NCI-H1092 (cell line): ENCODE measurements around the gene BTG4.

Experiments used
- DNase-seq: peaks from one replicate; lab custom pipeline; 2025; lab: John Stamatoyannopoulos, UW

Gene BTG4

DNA sequence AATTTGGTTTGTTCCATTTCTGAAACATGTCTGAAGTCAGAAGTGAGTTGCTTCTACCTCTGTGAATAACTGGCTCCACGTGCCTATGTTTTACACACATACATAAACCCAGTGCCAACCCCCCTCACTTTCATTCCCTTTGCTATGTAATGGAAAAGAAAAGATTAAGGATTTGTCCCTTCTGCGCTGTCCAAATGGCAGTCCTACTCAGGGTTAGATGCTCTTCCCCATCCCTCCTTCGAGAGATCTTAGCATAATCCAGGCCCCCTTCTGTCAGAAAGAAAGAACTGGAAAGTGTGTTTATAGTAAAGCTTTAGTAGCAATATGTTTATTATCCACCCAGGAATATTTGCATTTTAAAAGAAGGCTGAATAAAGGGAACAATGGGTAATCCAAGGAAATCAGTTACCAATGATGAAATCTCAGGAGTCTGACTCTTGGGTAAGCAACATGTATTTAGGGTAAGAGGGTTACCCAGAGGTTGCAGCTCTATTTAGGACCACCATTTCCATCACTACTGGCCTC lies 25.2 kb upstream of the BTG4 start:
- DNase-seq: no peak

DNA sequence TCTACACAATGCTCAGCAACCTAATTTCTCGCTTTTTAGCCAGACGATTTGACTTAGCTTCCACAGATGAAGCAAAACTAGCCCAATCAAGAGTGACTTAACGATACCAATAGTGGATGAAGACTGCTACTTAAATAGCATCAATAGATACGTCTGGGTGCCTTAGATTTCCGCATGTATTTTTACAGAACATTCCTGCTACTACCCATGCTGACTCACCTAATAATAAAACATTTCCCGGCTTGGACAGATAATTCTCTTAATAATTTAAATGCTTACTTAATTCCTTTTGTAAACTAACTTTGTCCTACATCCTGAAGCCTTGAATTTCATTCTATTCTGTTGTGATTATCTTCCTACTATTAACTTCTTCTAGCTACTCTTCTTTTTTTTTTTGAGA lies 23.1 kb upstream of the BTG4 start:
- DNase-seq: no peak

DNA sequence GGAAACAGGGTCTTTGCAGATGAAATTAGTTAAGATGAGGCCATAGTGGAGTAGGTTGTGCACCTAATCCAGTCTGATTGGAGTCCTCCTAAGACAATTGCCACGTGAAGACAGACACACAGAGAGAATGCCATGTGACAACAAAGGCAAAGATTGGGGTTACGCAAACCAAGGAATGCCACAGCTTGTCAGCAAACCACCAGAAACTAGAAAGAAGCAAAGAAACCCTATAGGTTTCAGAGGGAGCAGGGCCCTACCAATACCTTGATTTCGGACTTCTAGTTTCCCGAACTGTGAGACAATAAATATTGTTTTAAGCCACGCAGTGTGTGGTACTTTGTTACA lies 20.2 kb upstream of the BTG4 start:
- DNase-seq: no peak

DNA sequence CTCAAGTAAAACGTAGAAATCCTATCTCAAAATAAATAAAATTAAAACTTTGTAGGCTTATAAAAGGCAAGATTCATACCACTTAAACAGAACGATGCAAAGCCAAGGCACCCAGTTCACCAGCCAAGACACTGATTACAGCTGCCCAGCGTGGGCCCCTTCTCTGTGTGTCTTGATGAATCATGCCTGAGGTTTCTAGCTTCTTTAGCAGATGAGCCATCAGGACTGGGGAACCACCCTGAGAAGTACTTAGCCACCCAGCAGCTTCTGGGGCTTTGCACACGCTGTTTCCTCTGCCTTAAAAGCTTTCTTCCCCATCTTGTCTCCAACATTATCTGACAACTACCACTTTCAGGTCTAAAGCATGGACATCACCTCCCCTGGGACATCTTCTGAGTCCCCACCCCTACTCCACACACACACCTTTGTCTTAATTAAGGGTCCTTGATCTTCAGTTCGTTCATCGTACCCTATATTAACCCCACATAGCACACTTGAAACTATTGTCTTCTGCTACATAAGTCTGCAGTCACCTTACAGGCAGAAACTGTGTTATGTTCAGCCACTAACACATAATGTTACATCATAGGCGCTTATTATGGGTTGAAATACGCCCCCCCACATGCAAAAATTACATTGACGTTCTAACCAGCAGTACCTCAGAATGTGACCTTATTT lies 19.6 kb upstream of the BTG4 start:
- no peak for DNase-seq

DNA sequence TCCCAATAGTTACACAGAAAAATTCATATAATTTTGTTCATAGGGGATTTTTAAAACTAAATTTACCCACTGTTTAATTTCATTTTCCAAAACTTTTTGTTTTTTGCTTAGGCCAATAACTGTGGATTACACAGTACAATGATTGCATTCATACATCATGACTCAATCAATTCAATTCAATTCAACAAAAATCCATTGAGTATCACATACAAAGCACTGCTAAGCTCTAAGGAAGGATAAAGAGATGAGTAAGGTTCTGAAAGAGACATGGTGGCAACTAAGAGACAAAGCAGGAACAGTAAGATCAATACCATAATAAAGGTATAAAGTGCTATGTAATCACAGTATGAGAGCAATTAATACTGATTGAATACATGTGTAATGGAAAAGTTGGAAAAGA lies 18.9 kb upstream of the BTG4 start:
- DNase-seq: no peak

DNA sequence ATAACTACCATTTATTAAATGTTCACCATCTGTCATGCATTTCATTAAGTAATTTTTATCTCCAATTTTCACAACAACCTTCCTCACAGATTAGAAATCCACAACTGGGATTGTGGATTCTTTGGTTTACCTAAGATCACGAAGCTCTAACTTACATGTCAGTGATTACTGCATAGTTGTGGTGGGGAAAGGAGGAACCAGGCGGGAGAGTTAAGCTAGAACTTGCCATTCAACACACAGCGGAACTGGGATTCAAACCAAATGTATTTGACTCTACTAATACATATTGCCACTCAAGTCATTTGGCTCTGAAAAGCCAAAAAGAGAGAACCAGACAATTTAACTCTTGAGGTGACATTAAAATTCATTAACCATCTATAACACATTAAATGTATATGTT lies 17.9 kb upstream of the BTG4 start:
- no peak for DNase-seq

DNA sequence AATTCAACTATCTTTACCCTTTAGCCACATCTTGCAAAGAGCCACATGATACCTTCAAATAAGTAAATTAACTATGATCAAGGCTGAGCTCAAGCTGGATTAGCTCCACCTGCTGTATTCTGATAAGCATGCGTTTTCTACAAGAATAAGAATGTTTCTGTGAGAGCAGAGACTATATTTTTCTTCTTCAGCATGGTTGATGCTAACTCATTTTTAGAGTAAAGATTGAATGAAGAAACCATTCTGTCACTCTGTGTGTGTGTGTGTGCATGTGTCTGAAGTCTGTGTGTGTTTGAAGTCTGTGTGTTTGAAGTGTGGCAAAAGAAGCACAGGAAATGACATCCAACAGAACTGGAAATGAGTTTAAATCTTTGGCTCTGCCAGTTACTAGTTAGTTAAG lies 16.4 kb upstream of the BTG4 start:
- DNase-seq: no peak

DNA sequence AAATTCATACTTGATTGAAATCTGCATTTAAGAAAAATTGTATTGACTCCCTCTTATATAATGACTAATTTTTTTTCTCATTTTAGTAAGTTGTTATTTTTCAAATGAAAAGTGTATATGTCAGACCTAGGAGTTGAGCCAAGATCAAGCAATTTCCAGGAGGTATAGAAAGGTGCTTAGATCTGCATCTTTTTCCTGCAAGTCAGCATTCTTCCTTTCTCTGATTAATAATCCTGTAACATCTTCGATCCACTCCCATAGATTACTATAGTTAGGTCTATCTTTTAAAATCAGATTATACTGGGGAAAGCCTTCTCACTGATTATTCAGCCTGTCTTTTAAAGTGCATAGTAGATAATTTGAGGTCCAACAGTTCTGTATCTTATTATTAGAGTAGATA lies 15.1 kb upstream of the BTG4 start:
- no peak for DNase-seq

DNA sequence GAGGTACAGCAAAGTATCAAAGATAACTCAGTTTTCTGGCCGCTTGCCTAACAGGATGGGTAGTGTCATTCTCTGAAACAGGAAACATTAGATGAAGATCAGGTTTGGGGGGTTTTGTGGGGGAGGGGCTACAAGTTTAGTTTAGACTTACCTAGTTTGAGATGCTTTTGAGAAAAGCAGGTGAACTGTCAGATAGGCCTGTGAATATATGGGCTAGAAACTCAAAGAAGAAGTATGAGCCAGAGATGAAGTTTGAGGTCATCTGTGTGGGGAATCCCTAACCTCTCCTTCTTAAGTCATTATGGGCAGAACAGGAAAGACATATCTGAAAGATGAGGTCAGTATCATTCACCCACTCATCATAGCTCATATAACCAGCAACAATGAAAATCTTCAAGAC lies 14.3 kb upstream of the BTG4 start:
- no peak for DNase-seq

DNA sequence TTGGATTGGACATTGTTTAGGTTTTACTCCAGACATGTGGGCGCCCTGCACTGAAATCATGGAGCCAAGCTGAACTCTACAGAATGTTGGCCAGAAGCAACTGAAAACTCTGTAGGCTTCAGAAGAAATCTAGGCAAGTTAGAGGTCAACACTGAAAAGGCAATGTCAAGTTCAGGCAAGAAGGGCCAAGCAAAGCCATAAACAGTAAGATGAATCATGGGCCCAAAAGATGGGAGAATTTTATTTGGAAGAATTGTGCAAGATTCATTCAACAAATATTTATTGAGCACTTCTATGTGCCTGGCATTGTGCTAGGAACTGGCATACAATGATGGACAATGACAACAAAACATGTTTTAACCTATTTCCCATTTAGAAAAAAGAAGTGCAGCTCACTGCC lies 13.3 kb upstream of the BTG4 start:
- DNase-seq: no peak

DNA sequence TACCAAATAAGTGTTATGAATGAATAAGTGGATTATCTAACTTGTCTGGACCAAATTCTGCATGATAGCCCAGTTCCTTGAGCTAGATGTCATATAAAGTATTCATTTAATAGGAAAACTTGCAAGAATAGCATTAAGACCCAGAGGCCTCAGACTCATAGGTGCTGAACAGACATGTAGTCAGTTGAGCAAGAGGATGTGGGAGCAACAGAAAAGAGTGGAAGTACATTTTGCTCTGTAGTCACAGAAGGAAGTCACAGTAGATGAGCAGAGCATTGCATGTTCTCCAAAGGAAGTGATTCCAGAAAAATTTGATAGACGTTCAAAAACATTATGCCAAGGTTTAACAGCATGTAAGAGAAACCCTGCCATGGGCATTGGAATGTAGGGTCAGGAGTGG lies 11.9 kb upstream of the BTG4 start:
- DNase-seq: no peak

DNA sequence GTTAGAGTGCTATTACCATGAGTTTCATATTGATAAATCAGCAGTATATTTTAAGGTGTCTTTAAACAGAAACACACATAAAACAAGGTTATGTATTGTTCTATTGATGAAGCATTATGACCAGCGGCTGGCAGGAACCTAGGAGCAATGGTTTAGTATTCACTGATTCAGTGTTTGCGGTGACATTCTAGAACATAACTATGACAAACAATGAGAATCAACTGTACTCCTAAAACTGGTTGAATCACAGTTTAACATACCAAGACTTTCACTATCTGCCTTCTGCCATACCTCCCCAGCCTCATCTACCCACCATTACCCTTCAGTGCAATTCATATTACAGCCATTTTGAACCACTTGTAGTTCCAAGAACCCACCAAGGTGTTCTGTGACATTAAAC lies 11.2 kb upstream of the BTG4 start:
- DNase-seq: no peak

DNA sequence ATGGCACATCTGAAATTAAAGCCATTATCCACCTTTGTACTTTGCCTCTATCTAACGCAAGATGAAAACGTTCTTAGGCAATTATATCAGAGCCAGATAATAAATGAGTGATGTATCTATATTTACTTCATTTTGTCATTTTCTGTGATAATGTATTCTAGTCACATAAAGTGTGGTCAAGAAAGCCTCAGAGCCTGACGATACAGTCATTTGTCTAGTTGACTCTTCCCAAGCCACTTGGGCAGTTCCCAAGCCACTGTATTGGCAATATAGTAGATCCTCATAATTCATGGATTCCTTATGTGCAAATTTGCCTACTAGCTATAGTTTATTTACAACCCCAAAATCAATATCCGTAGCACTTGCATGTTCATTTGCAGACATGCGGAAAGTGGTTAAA lies 10.2 kb upstream of the BTG4 start:
- DNase-seq: no peak

DNA sequence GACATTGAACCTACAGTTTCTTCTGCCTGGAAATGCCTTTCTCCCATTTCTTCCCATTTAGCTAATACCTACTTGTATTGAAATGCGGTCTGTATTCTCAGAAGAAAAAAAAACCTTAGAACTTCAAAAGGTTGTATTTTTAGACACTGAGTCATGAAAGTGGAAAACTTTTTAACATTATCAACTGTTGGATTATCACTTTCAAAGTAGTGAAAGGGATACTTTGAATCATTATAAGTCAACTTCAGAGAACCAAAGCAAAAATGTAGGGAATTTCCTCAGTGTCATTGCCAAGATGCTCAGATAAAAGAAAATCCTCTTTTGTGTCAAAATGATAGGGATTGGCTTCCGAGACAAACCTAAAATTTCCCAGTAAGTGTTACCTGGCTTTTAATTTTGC lies 8.9 kb upstream of the BTG4 start:
- no peak for DNase-seq

DNA sequence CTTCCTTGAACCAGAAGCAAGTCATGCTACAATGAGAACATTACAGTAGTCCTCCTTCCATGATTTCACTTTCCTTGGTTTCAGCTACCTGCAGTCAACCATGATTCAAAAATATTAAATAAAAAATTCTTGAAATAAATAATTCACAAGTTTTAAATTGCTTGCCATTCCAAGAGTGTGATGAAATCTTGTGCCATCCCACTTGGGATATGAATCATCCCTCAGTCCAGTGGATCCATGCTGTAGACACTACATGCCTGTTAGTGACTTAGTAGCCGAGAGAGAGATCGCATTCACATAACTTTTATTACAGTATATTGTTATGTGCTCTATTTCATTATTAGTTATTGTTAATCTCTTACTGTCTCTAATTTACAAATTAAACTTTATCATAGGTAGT lies 8.4 kb upstream of the BTG4 start:
- DNase-seq: no peak

DNA sequence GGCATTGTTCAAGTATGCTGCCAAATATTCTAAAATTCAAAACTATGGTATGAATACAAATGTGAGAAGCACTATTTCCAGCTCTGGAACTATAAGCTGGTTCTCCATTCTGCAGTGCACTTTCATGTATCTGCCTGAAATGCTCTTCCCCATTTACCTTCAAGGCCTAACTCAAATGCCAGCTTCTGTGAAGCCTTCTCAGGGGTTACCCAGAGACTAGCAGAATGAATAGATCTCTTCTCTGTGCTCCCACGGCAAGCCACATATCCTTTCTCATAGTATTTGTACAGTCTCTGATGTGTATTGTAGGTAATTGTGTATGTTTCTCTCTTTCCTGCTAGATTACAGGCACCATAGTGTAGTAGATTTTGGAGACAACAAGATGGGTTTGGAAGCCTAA lies 6.5 kb upstream of the BTG4 start:
- DNase-seq: no peak

DNA sequence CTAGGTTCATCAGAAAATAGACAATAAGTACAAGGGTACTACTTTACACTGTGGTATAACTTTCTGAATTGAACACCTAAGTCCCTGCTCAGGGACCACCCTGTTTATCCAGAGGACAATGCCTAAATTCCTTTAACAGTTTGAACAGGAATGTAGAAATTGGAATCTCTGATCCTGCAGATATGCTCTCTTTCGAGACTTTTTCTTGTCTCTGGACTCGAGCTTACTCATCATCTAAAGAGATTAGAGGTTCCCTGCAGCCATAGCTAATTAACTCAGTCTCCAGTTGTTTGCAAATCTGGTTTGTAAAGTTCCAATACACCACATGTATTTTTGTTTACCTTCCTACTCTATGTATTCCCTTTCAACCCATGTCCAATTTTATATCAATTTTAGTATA lies 3.4 kb upstream of the BTG4 start:
- no peak for DNase-seq

DNA sequence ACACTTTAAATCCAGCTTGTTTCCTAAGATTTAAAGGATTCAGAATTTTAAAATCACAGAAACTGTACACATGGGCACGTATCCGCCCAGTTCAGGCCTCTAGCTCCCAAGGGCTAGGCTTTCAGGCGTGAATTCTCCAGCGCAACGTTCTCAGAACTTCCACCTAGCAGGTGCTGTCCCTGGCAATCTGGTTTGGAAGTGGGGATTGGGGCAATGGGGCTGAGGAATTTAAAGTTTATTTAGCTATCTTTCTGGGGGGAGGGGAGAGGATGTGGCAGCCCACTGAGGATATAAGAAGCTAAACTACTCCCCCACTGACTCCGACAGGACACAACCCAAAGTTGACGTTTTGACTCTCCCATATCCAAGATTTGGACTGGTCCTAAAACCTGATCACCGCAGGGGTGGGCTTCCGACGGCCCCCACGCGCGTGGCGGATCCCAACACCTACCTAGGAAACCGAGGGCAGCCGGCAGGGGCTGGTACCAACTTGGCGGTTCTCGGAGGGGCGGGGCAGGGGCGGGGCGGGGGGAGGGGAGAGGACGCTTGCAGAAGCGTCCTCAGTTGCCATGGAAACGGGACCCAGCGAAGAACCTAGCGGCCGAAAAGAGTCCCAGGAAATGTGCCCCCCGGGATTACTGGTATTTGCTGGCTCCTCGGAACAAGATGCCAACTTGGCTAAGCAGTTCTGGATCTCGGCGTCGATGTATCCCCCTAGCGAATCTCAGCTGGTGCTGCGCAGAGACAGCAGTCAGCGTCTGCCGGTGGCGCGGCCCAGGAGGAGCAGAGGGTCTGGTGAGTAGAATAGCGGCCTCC lies 2.2 kb upstream of the BTG4 start, which contains the start of gene HOATZ:
Gene HOATZ, plus strand, starts transcription at position 563 of the 816 bp plus-strand sequence. Its CDS starts 7 bp downstream, at position 570.
- DNase-seq: no peak

DNA sequence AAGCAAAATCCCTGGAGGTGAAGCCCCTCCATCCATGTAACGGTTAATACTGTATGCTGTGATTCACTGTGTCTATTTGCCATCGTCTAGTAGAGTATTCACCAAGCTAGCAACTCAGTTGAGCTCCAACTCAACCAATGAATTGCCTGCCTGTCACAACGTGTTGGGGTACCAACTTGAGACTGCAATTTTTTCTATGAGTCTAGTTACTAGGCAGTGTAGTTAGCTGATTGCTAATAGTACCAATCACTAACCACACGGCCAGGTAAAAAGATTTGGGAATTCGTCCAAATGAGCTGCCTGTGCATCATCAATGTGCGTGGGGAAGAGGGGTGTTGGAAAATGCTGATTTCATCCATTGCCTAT lies 1.0 kb upstream of the BTG4 start:
- no peak for DNase-seq

DNA sequence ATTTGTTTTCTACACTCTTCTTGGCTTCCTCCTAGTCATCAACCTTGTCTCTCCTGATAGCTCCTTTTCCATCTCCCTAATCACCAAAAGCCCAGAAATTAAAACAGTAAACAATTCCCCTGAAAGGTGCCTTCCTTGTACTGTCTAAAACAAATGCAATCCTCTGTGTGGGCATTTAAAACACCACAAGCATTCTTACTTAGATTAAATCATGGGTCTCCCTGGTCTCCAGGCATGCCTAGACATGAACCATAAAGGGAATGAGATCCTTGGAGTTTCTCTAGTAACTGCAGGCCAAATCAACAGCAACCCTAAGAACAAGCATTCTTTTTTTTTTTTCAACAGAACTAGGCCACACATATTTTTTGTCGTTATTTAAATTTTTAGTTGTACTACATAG lies 1.9 kb downstream of the BTG4 start:
- DNase-seq: no peak

DNA sequence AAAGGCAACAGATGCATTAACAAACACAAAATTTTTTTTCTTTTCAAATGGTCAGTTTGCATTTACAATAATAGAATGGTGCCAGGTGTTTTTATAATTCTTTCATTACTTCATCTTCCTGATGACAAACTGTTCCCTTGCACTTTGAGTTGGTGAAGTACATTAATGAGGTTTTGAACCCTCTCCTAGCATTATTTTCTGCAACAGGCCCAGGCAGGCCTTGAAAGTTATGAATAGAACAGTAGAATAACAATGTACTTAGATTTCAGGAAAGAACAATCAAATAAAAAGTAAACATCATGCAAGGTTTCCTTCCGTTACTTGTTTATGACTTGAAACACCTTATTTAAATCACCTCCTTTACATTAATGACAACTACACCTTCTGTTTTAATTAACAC lies 9.6 kb downstream of the BTG4 start:
- DNase-seq: no peak

DNA sequence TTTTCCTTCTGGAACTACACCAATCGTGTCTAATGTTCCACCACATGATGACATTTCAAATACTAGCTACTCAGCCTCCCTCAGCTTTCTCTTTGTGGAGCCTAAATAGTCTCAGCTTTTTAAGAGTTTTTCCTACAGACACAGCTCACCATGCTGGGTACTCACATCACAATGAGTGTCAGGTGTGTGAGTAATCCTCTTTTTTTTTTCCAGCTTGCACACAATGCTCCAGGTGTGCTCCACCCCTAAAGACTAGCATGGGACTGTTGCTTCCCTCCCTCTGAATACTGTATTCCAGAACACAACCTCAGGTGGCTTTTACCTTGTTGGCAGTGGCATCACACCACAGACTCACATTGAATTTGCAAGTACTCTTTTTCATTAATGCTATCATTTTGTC lies 11.7 kb downstream of the BTG4 start:
- DNase-seq: no peak

DNA sequence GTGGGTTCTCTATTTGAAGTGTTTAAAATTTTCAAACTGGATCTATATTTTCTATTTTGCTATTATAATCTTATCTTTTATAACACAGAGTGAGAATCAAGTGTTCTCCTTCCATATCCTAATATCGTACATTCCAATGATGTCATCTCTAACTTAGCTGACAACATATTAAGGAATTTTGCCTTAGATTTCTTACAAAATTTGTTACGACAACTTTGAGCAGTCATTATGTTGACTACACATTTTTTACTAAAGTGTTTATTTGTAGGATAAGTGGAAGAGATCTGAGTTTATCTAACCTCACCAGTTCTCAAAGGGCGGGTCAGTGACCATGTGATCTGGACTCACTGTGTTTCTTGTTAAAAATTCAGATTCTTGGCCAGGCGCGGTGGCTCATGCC lies 12.7 kb downstream of the BTG4 start:
- DNase-seq: no peak

DNA sequence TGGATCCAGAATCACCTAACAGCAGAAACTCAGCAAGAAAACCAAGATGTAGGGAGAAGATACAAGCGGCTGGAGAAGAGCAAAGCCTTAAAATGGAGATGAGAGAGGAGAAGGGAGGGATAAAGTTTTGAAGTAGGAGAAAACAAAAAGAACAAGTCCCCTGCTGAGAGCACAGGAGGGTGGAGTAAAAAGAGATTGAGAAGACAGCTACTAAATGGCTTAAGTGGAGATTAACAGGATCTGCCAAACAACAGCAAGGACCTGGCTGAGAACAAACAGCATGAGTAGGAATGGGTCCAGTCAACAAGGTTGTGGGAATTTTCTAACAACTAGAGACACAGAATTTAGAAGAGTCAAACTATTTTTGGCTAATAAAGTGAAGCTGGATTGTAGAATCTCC lies 18.1 kb downstream of the BTG4 start:
- DNase-seq: no peak
